HG03439 (cell line): ENCODE data around the gene LPCAT1.

Experiments
- ATAC-seq: cut with Tn5 transposase; IDR thresholded peaks from one replicate; pipeline ENCODE4 v1.9.1; 2021; ENCODE audit warnings: mild to moderate bottlenecking, moderate library complexity; ENCODE audit not compliant: unreplicated experiment

The LPCAT1 gene

DNA sequence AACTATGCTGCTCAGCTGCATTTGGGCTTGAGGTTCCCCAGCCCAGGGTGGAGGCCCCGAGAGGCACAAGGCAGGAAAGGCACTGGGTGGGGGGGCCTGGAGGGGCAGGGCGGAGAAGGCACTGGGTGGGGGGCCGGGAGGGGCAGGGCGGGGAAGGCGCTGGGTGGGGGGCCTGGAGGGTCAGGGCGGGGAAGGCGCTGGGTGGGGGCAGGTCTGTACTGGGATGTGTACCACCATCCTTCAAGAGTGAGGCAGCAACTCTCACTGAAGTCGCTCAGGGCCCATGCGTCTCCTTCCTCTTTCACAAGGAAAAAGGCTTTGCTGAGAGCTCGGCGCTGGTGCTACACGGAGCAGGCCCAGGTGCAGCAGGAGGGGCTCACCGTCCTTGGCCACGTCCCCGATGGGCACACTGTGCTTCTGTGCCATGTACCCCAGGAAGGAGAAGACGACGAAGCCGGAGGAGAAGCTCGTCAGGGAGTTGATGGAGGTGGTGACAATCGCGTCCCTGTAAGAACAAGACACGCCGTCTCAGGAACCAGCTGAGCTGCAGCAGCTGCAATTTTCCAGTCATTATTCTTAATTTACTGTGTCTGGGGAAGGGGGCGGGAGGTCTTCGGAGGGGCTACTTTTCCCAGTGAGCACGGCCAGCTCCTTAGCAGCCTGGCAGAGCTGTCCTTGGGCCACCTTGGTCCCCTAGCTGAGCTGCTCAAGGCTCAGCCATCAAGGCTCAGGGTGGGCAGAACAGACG lies 109.3 kb downstream of the LPCAT1 start:
- no peak for ATAC-seq

DNA sequence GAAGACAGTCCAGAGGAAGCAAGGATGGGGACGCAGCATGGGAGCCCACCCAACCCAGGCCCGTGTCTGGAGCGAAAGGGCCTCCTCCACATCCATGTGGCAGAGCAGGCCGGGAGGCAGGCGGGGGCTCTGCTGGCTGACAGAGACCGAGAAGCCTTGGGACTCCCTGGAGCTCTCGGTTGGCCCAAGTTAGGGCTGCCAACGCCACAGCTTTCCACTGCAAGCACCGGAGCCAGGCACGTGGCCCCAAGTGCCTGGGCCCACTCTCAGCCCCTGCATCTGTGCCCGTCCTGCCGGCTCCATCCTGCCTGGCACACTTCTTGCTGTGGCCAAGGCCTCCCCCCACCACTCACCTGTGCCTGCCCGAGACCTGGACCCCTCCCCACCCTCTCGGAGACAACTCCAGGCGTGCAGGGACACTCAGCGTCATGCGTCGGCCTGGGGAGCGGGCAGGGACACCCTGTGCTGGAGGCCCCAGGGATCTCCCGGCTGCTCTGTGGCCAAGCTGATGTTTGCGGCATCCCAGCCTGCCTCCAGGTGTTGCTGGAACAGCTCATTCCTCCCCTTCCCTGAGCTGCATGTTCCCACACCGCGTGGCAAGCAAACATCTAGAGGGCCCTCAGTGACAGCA lies 110.0 kb downstream of the LPCAT1 start:
- ATAC-seq = no peak

GRCh38 chr5:1413211-1413610 lies 110.5 kb downstream of the LPCAT1 start:
- ATAC-seq = no peak

DNA sequence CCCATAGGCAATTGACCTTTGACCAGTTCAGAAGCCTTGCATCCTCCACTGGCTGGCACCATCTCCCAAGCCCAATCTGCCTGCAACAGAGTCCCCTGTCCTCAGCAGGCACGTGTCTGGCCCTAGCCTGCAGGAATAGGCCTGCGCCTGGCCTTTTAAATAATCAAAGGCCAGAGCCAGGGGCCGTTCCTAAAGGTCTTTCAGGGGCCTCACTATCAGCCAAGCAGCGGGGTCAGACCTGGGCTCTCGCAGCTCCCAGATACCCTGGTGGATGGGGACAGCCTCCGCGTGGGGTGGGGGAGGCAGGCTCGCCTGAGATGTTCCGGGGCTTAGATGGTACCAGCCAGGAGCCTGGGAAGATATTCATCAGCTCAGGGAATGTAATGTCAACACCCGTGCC lies 111.1 kb downstream of the LPCAT1 start:
- ATAC-seq = no peak

DNA sequence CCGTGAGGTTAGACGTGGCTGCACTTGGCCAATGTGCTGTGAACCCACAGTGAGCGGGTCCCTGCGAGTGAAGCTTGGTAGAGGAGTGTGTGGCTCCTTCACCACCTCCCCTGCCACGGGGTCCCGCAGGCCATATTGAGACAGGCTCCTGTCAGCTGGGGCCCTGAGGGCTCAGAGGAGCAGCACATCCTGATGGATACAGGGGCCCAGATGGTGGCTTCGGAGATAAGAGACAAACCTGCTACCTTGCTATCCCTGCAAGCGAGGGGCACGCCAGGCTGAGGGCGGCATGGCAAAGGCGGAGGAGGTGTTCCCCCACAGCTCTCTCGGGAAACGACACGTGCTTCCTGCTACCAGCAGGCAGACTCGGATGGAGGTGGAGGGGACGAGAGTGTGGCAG lies 111.6 kb downstream of the LPCAT1 start:
- no peak for ATAC-seq
